Stimulated activated CD4-positive, alpha-beta T cell treated with anti-CD3 and anti-CD28 coated beads, Interleukin-4, amount 100 ng/mL, for 1 hour (primary cell): ENCODE measurements around the gene RAPGEF5.

Experiments
- DNase-seq: peaks from one replicate; pipeline ENCODE4 v3.0.0-alpha.2; 2020

Gene RAPGEF5

DNA sequence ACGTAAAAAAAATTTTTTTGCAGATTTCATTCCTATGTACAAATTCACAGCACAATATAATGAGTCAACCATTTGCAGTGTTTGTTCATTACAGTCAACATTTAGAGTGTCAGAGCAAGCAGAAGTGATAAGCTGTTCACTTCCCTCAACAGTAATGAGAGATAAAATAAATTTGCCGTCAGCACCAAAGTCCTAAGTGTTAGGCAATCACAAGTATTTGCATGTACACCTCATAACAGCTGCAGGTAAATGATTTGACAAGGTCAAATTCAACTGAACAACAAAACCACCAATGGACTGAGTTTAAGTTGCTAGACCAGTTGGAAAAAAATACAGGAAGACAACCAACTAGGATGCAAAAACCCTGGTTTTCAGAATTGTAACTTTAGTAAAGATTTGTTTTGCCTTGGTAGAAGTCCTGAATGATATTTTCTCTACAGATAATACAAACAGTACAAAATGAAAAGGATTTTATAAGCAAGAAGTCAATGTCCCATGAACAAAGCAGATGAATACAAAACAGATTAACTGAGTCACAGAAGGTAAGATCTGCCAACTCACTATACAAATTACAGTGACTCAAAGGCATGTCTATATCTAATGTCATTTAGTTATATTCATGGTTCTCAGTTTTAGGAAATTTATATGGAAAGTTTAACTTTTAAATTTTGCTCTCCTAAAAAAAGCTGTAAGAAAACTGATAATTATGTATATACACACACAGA, 10.4 kb downstream of the RAPGEF5 start:
- DNase-seq, result no peak

DNA sequence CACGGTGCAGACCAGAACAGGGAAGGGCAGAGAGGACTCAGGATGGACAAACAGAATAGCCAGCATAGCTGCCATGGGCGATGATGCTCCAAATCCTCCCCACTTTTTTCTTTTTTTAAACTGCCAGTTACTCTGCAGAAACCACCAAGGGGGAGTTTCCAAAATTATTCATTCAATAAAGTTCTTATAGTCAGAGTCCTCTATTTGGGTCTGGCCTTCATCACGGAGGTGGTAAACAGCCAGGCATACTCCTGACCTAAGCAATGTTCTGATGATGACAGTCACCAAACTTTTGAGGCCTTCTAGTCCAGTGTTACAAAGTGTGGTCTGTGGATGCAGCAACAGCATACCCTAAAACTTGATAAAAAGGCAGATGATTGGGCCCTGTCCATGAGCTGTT, 12.3 kb downstream of the RAPGEF5 start:
- DNase-seq, result no peak

DNA sequence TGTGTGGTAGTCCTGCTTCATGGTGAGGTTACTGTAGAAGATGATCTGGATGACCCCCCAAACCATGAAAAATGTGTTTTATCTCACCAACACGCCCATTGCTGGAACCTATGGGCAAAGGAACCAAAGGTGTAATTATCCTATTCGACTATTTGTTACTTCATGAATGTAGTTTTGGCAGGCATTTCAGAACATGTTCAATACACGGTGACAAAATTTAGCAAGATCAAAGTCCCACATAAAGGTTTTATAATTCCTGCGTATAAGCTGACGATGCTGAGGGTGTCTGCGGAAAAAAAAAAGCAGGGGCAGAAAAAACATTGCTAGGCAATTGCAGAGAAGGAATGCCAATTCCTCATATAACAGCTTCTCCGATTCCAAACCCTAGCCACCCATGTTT, 13.3 kb downstream of the RAPGEF5 start:
- no peak for DNase-seq

DNA sequence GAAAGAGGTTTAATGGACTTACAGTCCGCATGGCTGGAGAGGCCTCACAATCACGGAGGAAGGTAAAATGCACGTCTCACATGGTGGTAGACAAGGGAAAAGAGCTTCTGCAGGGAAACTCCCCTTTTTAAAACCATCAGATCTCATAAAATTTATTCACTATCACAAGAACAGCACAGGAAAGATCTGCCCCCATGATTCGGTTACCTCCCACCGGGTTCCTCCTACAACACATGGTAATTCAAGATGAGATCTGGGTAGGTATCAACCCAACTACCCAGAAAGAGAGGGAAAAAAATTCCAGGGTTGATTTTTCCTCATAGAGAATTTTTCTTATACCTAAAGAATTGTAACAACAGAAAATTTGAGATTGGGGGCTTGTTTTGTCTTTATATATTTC, 13.9 kb downstream of the RAPGEF5 start:
- no peak for DNase-seq

DNA sequence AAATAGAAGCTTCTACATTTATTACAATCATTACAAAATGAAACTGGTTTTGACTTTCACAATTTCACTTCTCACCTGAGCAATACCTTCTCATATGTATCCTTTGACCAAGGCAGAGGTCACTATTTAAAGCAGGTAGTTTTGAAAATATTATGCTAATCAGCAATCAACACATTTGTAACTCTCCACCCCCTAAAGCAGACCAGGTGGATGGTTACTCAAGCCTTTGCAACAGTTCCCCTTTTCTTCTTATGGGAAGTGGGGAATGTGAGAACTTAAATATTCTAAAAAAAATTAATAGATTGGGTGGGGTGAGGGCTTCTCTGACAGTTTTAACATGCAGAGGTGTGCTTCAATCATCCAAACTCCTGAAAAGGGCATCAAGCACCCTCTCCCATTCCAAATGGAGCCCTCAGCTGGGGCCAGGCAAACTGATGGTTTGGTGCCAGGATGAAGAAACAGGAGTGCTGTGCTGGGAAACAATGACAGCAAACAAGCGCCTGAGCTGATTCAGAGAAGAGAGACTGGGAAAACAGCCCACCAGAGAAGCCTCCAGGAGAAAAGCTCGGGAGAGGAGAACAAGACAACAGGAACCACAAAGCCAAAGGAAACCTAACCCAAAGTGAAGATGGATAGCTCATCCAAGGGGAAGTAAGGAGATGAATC, 17.1 kb downstream of the RAPGEF5 start:
- DNase-seq, result no peak

DNA sequence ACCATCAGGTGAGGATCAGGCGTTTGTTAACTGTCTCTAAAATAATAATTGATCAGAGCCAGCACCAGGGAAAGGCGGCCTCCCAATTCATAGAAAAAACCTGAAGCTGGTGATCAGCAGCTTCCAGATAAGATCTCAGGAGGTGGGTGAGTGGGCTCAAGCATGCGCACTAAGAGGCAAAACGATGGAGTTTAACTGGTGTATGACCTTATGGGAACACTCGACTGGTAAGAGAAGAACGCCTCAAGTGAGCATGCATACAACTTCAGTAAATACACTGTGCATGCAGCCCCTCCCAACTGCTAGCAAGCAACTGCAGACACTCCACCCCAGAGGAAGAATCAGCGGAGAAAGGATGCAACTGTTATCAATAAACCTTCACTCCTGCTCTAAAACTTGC, 18.1 kb downstream of the RAPGEF5 start:
- DNase-seq, result no peak

DNA sequence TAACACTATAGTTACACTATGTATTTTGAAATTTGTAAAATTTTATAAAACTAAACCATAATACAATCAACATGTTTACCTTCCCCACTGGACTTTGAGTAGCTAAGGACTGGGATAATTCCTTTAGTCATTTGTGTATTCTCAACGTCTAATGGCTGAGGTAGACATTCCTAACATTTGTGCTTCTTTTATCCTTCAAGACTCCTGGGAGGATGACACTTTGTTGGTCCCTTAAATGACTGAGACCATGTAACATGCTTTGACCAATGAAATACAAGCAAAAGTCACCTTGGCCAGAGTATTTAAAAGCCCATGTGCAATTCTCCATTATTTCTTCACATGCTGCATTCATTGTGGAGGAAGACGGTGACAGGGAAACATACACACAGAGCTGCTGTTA, 18.5 kb downstream of the RAPGEF5 start:
- DNase-seq, result no peak

DNA sequence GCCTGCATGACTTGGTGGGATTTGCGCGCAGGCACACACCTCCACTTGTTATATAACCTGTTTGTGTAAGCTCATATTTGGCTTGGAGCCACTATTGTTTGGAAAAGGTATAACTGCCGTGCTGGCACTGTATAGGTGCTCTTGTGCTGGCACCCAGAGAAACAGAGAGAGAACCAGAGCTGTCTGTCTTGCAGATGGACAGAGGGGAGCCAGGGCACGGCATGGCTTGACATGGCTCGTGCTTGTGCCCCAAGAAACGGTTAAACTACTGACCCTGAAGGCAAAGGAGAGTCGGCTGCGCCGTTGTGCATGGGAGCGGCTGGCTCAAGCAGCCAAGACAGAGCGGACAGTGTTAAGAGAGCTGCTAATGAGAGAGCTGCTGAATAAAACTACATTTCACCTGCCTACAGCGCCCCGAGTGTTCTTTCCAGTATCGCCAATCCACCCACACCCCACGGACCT, 23.2 kb downstream of the RAPGEF5 start:
- no peak for DNase-seq

DNA sequence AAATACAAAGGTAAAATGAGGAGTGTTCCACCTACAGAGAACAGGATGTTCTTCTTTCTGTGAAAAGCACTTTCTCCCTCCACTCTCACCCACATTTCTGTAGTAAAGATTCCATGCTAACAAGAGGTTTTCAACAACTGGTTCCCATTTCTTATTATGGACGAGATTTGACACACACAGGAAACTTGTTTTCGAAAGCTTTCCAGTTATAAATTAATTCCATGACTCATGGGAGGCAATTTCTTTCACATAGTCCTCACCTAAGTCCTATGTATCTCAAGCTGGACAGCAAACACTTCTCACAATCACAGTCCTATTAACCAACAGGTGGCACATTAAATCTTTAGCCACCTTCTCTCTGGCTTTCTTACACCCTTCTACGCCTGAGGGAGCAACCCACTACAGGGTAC, 24.5 kb downstream of the RAPGEF5 start:
- no peak for DNase-seq

DNA sequence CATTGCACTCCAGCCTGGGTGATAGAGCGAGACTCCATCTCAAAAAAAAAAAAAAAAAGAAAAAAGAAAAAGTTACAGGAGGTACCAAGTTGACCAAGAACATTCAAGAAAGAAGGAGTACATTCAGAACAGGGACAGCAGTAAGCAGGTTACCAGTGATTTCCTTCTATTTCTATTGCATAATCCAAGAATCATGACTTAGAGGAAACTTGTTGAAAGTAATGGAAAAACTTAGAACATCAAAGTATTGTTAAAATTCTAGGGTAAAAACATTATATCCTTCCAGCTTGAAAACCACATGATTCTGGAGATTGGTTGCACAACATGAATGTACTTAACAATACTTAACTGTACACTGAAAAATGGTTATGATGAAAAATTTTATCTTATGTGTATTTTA, 25.2 kb downstream of the RAPGEF5 start:
- no peak for DNase-seq

DNA sequence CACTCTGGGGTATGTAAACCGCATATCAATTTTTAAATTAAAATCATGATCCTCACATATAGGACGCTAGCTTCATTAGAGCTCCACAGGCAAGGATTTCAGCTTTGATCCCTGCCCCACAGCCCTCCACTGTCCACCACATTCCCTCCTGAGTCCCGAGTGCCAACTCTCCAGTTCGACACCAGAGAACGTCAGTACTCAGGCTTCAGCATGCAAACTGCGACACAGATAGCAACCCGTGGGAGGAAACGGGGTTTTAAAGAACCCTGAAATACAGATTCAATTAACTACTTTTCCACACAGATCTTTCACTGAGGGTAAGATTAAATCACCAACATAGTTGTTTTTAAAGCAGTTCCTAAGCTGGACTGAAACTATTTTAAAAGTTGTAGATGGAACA, 26.1 kb downstream of the RAPGEF5 start:
- DNase-seq, result no peak

DNA sequence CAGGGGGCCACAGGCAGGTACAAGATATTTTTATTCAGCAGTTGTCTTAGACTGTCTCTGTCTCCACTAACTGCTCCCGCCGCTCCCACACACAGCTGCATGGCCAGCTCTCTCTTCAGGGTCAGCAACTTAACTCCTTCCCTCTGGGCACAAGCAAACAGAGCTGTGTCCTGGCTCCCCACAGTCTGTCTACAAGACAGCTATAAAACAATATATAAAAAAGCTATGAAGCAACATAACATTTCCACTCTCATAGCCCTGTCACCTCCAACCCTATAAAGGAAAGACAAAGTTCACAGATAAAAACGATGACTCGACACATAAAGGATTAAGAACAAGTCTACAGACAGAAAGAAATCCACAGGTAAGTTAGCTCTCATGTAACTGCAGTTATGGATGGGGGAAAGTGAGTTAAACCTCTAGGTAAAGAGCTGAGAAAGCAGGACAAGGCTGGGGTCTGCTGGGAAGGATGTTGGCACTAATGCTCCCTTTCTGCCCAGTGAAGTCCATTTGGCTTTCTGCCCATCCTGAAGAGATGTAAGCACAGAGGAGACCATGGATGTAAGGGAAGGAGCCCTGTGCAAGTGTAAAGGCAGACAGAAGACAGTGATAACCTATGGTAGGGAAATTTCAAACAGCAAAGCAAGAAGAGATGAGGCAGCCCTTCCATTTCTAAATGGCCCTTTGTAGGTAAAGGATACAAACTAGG, 27.0 kb downstream of the RAPGEF5 start:
- no peak for DNase-seq

DNA sequence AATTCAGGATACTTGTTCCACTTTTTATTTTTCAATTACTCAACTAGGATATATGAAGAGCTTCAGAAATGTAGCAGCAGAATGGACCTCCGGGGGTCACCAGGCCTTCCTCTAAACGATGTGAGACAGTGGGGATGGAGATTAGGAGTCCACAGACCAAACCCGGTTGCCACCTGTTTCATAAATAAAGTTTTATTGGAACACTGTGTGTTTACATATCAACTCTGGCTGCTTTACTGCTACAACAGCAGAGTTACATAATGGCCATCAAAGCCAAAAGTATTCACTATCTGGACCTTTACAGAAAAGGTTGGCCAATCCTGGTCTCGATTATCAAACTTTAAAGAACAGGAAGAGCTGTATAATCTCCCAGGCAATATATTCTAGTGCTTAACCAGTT, 30.8 kb downstream of the RAPGEF5 start:
- no peak for DNase-seq

DNA sequence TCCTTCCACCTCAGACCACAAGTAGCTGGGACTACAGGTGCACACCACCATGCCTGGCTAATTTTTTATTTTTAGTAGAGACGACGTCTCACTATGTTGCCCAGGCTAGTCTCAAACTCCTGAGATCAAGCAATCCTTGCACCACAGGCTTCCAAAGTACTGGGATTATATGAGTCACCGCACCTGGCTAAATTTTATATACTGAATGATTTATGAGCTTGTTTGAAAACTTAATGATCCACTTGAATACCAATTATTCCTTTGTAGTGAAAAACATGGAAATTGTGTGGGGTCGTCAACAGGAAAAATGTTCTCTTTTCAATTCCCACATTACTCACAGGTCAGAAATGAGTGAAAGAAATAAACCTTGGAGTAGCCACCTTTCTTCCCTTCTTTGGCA, 31.3 kb downstream of the RAPGEF5 start:
- no peak for DNase-seq

DNA sequence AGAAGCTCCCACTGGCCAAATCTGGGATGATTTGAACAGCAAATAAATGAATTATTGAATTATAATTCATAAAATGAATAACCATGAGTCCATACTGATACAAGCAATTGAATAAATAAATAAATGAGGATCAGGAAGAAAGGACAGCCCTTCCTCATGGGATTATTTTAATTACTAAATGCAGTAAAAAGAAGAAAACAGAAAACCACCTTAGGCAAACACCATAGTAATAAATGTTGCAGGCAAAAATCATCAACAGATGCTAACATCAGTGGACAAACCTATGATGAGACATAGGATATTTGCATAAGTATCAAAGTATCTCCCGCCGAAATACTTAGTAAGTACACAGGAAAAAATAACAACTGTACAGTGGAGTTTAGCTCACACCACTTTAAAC, 33.2 kb downstream of the RAPGEF5 start:
- no peak for DNase-seq

DNA sequence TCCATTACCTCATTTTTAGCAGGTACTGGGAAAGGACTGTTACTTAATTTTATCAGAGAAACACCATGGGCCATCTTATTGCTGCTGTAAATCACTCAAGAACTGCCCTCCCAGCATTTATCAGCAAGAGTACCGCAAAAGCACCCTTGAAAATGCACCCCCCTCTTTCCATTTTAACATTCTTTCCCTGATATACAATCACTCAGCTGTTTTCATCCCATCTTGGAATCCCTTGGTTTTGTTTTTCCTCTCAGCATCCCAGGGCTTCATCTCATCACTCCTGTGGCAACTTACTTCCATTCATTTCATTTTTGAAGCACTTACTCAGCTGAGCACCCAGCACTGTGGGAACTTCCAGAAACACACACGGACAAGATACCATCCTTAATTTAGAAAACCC, 36.5 kb downstream of the RAPGEF5 start:
- DNase-seq, result no peak

DNA sequence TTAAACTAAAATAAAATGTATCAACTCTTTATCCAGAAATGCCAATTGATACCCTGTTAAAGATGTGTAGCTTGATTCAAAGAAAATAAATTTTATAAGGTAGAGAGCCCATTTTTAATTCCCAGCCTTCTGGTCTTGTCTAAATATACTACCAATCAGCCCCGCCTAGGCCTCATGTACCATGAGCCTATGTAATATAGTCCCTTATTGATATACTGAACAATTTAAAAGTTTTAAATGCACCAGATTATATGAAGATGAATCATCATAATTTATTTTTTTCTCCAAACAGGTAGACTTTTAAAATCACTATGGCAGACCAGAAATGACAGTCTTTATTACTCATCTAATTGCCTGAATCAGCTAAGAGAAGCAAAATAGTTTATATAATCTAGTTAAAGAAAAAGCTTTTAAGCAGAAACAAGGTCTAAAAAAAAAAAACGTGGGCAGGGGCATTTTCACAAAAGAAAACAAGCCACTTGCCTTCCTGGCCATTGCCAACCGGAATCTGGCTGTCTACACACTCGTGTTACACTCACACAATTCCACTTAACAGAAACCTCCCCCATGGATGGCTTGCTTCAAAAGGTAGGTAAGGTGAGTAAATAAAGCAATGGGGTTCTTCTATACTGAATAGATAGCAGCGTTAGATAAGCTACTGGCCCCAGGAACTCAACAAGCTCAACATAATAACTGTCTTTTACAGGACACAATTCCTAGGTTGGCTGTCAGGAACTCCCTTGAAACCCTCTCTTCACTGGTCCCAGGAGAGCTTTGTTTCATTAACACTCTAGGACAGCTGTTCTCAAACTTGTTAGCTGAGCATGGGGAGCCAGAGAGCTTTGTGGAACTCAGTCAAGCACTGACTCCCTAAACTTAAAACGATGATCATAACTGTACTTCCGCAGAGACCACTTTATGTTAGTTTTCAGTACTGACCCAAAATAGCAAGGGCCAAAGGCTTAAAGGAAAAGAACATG, 37.2 kb downstream of the RAPGEF5 start:
- no peak for DNase-seq

DNA sequence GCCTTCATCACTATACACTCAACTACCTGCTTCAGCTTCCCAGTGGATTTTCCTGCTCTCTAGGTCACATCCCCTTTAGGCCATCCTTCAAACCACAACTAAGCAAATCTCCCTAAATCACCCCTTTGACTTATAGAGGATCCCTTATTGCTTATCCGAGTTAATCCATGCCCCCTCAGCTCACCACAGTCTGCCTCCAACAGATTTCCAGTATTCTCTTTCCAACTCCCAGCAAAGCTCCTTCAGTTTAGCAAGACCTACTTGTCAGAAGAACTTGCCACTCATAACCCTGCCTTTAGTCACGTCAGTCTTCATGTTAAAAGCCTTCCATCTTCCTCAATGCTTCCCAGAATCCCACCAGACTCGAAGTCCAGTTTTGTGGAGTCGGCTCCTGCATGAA, 38.6 kb downstream of the RAPGEF5 start:
- DNase-seq, result no peak

DNA sequence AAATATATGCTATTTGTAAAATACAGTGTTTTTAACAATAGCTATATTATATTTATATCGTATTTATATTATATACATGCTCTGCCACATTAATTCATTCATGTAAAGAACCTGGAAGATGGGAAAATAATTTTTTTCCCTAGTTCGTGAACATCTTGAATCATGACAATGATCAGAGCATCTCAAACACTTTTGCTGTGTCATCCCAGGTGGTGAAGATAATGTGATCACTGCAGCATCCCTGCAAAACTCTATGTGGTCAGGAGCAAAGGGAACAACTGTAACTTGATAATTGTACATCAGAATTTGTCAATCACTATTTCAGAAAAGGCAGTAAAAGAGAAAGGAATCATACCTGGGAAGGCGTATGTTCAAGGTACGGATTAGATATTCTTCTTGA, 39.3 kb downstream of the RAPGEF5 start:
- no peak for DNase-seq

DNA sequence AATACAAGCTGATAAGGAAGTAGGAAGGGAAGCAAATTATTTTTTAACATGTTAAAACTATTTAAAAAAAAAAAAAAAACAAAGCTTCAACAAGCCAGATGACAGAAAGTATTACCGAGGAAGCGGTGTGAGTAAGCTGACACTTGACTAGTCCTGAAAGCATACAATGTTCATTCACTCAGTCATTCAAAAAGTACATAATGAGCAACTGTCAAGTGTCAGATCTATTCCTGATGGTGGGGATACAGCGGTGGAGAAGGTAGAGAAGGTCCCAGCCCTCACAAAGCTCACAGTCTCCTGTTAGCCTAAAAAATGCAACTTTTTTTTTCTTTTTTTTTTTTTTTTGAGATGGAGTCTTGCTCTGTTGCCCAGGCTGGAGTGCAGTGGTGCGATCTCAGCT, 40.0 kb downstream of the RAPGEF5 start:
- DNase-seq, result no peak

DNA sequence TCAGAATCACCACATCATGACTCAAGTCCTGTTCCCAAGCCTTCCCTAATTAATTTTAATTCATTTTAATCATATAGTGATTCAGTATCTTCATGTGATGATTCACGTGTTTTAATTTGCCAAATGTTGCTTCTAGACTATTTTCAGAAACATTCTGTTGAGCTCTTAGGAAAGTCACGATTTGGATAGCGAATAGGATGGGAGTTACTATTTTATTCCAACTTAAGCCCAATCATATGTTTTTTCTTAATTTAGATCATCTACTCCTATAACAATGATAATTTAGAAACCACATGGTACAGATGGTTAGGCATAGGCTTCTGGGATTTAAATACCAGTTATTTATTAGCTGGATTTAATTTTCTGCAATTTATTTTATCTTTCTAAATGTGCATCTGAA, 49.1 kb downstream of the RAPGEF5 start:
- no peak for DNase-seq

DNA sequence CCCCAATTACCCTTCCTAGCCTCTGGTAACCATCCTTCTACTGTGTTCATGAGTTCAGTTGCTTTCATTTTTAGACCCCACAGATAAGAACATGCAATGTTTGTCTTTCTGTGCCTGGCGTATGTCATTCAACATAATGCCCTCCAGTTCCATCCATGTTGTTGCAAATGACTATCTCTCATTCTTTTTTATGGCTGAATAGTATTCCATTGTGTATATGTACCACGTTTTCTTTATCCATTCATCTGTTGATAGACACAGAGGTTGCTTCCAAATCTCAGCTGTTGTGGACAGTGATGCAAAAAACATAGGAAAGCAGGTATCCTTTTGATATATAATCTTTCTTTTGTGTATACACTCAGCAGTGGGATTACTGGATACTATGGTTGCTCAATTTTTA, 51.2 kb downstream of the RAPGEF5 start:
- DNase-seq, result no peak

DNA sequence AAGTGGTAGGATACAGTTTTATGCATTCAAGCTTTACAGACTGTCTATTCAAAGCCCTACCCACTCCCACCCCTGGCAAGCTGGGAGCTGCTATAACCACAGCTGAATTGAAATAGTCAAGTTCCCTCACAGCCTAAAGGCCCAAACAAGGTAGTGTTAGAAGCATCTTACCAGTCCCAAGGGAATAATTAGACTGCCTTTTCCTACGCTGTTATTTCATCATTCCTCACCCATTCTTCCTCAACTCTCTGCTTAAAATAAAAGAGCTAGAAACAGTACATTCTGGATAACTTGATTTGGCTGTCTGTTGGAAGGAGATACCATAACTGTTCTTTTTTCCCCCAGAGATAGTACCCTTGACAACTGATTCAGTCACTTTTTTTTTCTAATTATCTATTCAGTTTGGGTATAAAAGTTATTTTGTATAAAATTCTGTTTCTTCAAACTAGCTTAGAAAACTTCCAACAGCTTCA, 54.0 kb downstream of the RAPGEF5 start:
- DNase-seq, result no peak
